Daoy (cell line): Measurements from ENCODE around the gene BRIP1. TPM values are rescaled to one million over a fixed set of nuclear protein-coding genes. Genes with fewer than 3 reads are reported as not detected.
"Not testable (repeated sequence)": the region's sequence is repeated elsewhere in the genome, so short reads cannot be mapped to it uniquely, and the experiment has no call there.

Experiments used
- DNase-seq: peaks from one replicate; pipeline ENCODE4 v3.0.0-alpha.2; 2015; ENCODE audit warnings: low read depth
- total RNA-seq: library from RNA; depleted of rRNA; stranded (reverse); fragments of >200 nt; shearing (Covaris generic); gene quantifications from 2 replicates; pipeline ENCODE4 v1.2.3, GENCODE V29; 2014

Gene BRIP1
- total RNA-seq, 1 experiment from 2014 or later, result 28.5 TPM

DNA sequence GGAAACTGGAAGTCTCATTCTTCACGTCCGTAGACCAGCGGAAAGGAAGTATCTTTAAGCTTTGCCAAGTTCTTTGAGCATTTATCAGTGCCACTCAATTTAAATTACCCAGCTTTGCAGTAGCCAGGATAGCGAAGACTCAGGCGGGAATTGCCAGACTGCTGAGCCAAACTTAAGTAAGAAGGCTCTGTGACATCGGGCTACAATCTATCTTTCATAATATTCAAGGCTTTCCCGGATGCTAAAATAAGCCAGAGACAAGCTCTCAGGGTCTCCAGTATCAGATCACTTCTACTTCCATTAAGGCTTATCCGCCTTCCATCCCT, 436 bp upstream of the BRIP1 start:
- DNase-seq, result no peak

DNA sequence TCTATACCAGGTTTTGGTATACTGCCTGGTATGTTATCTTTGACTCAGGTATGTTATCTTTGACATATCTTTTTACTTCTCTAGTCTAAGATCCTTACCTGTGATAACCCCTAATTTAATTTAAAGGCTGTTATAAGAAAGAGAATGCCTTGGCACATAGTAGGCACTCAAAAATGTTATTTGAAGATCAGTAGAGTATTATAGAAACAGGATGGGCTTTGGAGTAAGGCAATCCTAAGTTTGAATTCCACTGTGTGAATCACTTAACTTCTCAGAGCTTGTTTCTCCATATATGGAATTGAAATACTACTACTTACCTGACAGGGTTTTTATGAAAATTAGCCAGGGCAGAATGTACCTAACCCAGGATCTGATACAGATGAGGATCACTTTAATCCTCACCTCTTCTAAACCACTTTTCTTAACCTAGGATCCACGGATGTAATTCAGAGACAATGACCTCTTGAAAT, 1.2 kb downstream of the BRIP1 start:
- peak; percentile 9 for DNase-seq

DNA sequence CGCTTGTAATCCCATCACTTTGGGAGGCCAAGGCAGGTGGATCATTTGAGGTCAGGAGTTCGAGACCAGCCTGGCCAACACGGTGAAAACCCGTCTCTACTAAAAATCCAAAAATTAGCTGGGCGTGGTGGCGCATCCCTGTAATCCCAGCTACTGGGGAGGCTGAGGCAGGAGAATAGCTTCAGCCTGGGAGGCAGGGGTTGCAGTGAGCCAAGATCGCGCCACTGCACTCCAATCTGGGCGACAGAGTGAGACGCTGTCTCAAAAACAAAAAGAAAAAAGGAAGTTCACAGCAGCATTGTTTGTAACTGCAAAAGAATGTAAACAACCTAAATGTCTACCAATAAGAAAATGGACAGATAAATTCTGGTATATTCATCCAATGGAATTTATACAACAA, 2.9 kb downstream of the BRIP1 start:
- DNase-seq, result not testable (repeated sequence)

DNA sequence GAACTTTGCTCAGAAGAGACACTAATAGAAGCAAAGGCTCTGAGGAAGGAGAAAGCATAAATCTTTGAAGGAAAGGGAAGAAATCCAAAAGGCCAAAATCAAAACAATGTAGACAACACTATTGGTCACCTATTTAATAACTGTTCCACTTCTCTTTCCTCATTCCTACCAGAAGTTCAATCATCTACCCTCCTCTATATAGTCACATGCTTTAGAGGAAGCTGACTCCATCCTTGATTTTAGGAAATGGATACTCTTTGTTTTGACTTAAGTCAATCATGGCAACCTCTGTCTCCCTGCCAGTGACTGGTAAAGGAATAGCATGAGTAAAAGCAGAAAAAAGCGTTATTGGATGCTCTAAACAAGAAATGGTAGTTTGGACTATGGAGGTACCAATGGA, 7.3 kb downstream of the BRIP1 start:
- DNase-seq, result no peak

DNA sequence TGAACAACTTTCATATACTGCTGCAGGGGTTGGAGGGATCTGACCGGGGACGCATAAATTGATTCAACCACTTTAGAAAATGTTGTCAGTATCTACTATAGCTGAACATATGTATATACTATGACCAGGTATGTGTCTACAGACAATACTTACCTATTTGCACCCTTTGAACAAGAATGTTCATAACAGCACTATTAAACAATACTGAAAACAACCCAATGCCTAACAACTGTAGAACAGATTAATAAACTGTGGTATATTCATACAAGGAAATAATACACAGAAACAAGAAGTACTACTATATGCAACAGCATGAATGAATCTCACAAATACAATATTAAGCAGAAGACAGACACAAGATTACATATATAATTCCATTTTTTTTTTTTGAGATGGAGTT, 10.5 kb downstream of the BRIP1 start:
- DNase-seq, result no peak

DNA sequence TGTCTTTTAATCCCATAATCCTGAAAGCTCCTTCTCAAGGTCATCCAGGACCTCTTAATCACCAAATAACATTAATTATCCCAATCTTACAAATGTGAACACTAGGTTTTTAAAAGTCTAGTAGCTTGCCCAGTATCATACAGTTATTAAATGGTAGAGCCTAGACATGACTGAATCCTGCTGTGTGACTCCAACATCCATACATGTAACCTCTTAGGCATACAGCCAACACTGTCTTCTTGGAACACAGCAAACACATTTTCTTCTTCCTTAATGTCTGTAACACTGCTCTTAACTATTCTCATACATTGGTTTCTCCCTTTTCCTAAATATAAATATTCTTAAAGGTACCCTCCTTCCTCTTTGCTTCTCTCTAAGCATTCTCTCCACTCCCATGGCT, 13.7 kb downstream of the BRIP1 start:
- no peak for DNase-seq

DNA sequence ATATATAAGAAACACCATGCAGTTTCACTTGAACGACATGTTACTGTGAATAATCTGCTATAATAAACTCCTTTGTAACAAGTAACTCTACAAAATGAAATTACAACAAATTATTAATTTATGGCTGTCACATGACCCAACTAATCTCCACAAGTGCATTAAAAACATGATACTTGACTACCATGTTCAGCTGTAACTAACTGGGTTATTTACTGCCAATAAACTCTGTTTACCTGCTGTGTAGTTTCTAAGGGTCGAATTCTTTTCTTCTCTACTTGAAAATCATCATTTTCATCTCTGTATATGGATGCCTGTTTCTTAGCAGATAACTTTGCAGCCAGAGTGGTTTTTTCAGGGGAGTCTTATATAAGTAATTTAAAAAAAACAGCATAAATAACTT, 14.4 kb downstream of the BRIP1 start:
- DNase-seq, result no peak

DNA sequence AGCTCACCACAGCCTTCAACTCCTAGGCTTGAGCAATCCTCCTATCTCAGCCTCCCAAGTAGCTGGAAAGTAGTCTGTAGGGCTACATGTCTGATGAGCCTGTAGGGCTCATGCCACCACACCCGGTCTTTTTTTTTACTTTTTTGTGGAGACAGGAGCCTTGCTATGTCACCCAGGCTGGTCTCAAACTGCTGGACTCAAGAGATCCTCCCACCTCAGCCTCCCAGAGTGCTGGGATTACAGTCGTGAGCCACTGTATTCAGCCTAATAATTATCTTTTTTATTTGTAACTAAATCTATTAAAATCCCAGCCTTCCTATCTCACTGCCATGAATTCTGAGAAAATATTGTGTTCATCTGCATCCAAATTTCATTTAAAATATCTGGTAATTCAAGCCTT, 15.1 kb downstream of the BRIP1 start:
- DNase-seq, result no peak

DNA sequence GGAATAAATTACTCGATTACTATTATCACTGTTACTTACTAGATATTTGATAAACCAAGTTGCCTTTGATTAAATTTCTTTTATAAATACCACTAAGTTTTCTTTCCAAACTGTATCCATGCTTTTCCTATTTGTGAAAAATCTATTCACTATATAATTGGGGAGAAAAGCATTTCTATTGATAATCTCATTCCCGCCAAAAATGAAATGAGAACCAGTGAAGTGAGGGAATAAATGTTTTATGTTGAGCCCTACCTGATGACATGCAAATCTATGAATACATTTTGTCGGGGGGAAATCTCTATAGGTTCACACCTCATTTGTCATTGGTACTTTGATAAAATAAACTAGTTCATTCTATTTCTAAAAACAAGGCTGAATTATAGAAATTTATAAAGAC, 15.7 kb downstream of the BRIP1 start:
- no peak for DNase-seq

DNA sequence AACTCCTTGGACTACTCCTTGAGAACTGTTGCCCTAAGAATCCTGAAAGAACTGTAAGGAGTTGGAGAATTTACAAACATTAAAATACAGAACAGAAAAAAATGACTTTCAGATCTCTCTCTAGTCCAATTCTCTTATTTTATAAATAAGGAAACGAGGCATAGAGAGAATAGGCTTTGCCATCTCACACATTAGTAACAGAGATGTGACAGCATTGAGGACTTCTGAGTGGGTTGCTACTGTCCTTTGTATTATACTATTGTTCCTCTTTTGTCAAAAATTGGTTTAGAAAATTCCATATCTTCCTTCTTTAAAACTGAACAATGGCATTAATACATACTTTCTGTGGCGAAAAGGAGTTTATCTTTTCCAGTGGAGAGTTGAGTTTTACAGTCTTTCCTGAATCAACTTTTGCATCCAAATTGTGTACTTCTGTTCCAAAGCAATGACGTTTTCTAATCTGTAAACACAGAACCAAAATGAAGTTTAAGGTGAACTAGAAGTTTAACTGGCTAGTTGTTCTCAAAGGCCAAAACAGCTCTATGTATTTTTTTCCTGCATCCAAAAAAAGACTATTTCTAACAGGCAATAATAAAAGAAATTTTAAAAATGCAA, 16.5 kb downstream of the BRIP1 start:
- DNase-seq, result no peak

DNA sequence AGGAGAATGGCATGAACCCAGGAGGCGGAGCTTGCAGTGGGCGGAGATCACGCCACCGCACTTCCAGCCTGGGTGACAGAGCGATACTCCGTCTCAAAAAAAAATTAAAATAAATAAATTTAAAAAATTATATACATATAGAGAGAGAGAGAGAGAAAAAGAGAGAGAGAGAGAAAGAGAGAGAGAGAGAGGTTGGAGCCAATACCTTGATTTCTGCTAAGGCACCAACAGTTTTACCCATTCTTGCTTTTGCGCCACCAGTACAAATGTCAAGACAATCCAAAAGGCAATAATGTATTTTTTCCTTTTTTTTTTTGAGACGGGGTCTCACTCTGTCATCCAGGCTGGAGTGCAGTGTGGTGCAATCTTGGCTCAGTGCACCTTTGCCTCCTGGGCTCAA, 17.2 kb downstream of the BRIP1 start:
- no peak for DNase-seq

DNA sequence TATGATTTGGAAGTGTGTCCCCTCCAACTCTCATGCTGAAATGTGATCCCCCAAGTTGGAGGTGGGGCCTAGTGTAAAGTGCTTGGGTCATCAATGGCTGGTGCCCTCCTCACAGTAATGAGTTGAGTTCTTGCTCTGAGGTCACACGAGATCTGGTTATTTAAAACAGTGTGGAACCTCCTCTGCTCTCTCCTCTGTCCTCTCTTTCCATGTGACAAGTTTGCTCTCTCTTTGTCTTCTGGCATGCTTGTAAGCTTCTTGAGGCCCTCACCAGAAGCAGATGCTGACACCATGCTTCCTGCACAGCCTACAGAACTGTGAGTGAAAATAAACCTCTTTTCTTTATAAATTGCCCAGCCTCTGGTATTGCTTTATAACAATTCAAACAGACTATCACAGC, 19.9 kb downstream of the BRIP1 start:
- no peak for DNase-seq

DNA sequence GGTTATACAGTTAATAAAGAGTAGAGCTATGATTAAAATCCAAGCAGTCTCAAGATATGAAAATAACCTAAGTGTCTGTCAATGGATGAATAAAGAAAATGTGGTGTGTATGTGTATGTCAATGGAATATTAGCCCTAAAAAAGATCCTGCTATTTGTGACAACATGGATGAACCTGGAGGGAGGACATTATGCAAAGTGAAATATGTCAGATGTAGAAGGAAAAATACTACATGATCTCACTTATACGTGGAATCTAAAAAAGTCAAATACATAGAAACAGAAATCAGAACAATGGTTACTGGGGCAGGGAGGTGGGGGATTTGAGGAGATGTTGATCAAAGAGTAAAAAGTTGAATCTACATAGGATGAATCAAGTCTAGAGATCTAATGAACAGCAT, 20.4 kb downstream of the BRIP1 start:
- no peak for DNase-seq

DNA sequence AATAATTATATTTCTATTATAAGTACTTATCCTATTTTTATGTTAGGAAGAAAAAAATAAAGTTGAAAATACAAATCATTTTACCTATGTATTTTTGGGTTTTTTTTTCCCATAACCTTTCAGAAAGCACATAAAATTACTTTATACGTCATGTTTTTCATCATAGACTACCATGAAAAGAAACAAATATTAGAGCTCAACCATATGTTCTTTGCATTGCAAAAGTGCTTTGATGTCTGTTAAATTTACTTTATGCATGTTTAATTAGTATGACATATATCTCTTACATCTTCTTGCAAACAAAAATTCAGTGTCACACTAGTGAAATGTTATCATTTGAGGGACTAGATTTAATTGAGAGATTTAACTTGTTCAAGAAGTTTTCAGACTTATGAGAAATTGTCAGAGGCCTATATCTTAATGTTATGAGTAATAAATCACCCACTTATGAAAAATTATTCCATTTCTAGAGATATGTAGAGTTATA, 24.0 kb downstream of the BRIP1 start:
- DNase-seq, result no peak

DNA sequence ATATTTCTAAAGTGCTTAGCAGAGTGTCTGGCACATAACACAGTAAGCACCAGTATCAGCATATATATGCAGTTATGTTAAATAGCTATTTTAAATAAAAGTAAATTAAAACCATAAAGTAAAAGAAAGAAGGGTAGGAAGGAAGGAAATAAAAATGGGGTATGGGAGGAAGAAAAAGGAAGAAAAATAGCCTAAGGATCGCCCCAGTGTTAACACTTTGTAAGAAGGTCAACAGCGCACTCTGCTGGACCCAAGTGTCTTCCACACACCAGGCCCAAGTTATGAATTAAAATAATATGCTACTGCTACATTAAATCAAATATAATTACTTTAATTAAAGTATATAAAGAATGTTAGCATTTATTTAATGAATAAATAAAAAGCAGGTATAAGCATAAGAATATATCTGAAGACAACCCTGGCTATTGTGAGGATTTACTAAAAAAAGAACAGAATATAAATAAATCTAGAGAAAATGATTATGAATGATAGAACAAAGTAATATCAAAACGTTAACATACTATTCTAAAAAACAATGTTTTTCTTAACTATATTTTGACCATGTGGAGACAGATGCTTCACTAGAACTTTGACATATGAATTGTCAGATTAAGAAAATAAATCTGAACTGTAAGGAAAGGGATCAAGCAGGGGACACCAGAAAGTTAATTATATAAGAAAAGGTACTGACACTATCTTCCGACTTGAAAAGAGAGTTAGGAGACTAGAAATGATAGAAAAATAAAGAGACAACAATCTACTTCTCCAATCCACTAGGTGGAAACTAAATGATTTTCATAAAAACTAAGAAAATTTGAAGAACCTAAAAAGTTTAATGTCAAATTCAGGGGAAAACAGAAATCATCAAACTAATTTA, 25.9 kb downstream of the BRIP1 start:
- DNase-seq, result peak; percentile 65

DNA sequence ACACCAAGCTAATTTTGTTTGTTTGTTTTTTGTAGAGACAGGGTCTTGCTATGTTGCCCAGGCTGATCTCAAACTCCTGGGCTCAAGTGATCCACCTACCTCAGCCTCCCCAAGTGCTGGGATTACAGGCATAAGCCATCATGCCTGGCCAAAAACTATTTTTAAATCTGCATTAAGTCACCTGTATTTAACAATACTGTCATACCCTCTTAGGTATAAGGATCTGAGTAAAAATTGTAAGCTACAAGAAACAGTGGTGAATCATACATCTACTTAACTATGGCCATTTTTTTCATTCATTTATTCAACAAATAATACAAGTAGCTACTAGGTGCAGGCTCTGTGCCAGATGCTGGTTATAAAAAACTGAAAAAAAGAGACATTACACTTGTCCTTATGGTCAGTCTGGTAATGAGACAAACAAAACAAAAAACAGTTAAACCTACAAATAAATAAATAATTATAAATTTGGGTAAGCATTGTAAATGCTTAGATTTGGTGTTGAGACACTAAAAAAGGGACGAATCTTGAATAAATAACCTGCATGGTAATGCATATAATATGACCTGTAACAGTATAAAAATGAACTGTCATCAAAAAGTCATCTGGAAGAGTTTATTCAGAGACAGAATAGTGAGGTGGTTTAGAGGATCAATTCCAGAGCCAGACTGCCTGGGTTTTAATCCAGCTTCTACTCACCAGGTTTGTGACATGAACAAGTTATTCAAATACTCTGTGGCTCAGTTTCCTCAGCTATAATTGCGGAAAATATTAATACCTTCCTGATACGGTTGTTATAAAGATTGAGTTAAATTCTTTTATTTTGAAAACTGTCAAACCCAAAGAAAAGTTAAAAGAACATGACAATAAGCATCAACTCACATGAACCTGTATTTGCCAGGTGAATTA, 26.8 kb downstream of the BRIP1 start:
- no peak for DNase-seq

DNA sequence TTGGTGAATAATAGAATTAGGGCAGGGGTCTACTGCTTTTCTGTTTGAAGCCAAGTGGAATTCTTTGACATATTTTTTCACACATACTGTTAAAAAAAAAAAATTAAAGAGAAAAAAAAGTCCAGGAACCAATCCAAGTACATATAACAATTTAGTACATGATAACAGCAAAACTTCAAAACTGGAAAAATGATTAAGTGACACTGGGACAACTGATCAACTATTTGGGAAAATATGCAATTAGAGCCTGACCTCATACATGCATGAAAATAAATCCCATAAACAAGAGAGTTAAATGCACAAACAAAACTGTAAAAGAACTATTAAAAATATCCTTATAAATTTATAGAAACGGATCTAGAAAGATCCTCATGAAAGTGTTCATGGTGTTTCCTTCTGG, 27.7 kb downstream of the BRIP1 start:
- no peak for DNase-seq

DNA sequence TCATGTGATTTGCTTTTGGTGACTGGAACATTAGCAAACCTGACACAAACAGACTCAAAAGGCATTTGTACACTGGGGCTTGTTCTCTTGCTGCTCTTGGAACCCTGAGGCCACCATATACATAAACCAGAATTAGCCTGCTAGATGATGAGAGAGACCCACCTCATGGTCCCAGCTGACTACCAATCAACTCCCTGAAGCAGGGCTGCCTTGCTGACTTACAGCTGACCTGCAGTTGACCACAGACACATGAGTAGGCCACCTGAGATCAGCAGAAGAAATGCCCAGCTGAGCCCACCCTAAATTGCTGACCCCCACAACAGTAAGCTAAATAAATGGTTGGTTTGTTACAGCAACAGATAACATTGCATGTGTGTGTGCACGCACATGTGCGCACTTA, 28.7 kb downstream of the BRIP1 start:
- no peak for DNase-seq

DNA sequence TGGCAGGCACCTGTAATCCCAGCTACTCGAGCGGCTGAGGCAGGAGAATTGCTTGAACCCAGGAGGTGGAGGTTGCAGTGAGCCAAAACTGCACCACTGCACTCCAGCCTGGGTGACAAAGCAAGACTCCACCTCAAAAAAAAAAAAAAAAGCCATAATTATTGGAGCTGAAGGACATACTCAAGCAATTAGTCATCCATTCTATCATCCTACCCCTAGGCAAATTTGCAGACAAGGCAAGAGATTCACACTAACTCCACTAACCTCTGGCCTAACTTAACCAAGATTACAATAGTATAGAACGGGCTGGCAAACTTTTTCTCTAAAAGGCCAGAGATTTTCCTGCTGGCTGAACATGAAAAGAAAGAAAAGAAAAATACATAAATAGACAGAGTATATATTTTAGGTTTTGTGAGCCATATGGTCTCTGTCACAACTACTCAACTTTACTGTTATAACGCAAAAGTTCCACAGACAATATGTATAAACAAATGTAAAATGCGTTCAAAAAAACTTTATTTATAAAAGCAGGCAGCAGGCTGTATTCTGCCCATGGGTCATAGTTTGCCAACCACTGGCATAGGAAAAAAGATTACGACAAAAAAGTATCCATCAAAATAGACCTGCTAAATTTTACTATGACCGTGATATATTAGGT, 29.7 kb downstream of the BRIP1 start:
- peak; percentile 79 for DNase-seq

DNA sequence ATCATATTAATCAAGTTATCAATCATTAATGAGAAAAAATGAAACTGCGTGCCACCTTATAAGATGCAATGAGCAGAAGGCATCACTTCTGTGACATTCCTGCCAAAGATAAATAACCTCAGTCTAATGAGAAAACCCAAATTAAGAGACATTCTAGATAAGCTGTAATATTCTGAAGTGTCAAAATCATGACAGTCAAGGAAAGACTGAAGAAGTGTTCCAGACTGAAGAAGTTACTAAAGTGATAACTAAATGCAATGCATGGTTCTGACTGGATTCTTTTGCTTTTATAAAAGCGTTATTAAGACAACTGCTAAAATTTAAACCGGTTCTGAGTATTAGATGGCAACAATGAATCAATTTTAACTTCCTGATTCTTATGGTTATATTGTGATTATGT, 30.9 kb downstream of the BRIP1 start:
- DNase-seq, result no peak

DNA sequence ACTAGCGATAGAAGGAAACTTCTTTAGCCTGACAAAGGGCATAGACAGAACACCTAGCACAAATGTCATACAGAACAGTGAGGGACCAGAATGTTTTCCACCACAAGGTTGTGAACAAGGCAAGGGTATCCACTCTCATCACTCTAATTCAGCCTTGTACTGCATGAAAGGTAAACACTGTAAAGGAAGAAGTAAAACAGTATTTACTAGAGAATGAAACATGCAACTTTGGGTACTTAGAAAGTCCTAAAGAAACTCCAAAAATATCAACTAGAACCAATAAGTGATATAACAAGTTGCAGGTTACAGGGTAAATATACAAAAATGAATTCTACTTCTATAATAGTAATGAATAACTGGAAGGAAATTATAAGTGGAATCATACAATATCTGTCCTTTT, 32.2 kb downstream of the BRIP1 start:
- DNase-seq, result no peak

DNA sequence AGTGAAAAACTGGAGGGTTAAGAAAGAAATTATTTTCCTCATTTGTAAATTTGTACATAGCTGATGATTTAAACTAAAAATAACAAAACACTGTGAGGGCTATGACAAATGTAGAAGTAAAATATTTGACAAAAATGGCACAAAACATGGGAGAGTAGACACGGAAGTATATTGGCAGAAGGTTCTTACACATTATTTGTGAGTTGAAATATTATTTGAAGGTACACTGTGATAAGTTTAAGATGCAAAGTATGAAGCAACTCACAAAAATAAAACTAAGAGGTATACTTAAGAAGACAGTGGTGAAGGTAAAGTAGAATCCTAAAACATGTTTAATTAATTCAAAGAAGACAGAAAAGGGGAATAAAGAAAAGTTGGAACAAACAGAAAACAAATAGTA, 34.6 kb downstream of the BRIP1 start:
- no peak for DNase-seq
